Measurements from ENCODE around the gene RPS6KB1.
"Not testable (repeated sequence)": the region's sequence is repeated elsewhere in the genome, so short reads cannot be mapped to it uniquely, and the experiment has no call there.

RPS6KB1 gene

DNA sequence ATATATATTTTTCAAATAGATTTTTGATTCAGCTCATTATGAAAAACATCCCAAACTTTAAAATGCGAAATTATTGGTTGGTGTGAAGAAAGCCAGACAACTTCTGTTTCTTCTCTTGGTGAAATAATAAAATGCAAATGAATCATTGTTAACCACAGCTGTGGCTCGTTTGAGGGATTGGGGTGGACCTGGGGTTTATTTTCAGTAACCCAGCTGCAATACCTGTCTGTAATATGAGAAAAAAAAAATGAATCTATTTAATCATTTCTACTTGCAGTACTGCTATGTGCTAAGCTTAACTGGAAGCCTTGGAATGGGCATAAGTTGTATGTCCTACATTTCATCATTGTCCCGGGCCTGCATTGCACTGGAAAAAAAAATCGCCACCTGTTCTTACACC lies 54.4 kb downstream of the RPS6KB1 start:
- DNase-seq = not testable (repeated sequence)

DNA sequence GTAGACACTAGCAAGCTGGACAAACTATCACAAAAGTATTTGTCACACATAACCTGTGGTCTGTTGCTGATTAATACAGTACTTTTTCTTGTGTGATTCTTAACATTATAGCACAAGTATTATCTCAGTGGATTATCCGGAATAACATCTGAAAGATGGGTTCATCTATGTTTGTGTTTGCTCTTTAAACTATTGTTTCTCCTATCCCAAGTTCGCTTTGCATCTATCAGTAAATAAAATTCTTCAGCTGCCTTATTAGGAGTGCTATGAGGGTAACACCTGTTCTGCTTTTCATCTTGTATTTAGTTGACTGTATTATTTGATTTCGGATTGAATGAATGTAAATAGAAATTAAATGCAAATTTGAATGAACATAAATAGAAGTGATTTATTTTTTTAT lies 57.1 kb downstream of the RPS6KB1 start:
- DNase-seq = no peak

GRCh38 chr17:59954856-59955255 lies 61.9 kb downstream of the RPS6KB1 start:
- no peak for DNase-seq

DNA sequence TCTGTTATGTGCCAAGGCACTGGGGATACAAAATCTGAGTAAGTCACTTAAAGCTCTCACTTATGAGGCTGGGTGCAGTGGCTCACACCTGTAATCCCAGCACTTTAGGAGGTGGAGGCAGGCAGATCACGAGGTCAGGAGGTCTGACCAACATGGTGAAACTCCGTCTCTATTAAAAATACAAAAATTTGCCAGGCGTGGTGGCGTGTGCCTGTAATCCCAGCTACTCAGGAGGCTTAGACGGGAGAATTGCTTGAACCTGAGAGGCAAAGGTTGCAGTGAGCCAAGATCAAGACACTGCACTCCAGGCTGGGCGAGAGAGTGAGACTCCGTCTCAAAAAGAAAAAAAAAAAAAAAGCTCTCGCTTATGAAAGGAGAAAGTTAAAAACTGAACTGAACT lies 66.7 kb downstream of the RPS6KB1 start:
- not testable (repeated sequence) for DNase-seq

GRCh38 chr17:59962739-59963318 lies 69.9 kb downstream of the RPS6KB1 start:
- no peak for DNase-seq

DNA sequence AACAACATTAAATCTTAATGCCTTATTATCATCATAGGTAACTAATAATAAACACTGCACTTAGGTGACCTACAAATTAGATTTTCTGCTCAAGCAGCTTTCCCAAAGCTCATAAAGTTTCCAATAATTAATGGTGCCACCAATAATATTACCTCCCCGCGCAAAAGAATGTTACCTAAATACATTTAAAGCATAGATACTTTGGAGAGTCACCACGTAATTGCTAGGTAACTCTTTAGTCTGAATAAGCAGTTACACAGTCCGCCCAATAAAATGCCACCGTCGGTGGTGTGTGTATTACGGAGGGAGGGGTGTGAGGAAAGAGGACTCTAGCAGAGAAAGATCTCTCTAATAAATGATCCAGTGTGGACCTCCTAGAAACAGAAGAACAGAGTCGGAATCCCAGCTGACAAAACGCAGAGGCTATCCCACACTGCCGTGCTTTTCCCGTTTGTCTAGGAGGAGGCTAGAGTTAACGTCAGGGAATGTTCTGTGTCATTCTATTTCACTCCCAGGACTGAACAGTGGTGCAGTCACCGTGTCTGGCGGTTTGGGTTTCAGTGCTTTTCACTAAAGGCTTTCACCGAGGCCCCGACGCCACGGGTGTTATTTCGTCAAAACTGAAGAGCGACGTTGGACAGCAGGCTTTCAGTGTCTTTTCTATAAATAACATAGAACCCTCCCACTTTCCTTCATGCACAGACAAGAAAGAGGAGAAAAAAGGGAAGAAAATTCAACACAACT lies 71.0 kb downstream of the RPS6KB1 start:
- DNase-seq = no peak

DNA sequence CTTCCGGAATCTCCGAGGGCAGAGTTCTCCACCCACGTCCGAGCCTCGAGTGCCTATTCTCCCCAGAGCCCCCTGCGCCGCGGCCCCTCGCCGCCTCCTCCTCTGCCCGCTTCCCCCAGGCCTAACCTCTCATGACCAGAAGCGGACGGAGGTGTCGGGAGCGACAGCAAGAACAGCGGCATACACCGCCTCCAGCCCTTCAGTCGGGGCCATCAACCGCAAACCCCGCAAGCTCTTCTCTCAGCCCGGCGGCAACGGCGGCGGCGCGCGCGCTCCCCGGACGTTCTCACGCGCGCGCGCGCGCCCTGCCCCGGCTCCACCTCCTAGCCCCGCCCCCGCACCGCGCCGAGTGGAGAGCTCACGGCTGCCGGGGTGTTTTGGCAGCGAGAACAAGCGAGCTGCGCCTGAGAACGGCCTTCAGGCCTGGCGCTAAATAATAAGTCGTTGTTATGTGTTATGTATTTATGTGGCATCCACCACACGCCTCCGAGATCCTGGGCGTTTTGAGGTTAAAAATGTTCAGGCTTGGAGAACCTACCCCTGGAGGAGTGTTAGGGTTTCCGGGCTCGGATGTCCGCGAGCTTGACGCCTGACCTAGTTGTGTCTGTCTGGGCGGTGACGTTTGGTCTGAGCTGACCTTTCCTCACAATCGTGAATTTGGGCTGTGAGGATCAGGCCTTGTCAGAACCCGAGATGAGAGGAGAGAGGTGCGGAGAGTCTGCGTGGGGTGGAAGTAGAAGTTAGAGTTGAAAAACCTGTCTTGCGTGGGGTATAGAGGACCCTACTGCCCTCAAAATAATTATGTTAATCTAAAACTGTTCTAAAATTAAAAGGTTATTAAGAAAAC lies 71.8 kb downstream of the RPS6KB1 start, which contains the start of gene RNFT1:
RNFT1 (minus strand) TSS at position 259 of the 847 bp plus-strand sequence; CDS start at position 182, 77 bp downstream.
- DNase-seq = peak; percentile 79

DNA sequence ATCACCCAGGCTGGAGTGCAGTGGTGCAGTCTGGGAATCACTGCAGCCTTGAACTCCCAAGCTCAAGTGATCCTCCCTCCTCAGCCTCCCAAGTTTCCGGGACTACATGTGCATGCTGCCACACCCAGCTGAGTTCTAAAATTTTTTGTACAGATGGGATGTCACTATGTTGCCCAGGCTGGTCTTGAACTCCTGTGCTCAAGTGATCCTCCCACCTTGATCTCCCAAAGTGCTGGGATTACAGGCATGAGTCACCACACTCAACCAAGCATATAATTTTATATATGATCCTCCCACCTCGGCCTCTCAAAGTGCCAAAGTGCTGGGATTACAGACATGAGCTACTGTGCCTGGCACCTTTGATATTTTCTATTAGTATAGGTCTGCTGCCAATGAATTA lies 78.8 kb downstream of the RPS6KB1 start:
- not testable (repeated sequence) for DNase-seq

GRCh38 chr17:59972778-59973177 lies 79.9 kb downstream of the RPS6KB1 start:
- no peak for DNase-seq

DNA sequence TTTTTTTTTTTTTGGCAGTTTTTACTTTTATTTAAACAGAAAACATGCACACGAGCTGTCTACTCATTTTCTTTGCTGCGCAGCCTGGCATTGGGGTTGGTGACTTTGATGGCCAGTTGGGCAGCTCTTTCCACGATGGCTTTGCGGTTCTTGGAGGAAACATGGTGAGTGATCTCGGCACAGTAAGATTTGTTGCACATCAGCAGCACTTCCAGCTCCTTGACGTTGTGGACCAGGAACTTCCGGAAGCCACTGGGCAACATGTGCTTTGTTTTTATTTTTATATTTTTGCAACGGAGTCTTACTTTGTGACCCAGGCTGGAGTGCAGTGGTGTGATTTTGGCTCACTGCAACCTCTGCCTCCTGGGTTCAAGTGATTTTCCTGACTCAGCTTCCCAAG lies 80.6 kb downstream of the RPS6KB1 start:
- not testable (repeated sequence) for DNase-seq

GRCh38 chr17:59975166-59975565 lies 82.2 kb downstream of the RPS6KB1 start:
- DNase-seq = not testable (repeated sequence)

DNA sequence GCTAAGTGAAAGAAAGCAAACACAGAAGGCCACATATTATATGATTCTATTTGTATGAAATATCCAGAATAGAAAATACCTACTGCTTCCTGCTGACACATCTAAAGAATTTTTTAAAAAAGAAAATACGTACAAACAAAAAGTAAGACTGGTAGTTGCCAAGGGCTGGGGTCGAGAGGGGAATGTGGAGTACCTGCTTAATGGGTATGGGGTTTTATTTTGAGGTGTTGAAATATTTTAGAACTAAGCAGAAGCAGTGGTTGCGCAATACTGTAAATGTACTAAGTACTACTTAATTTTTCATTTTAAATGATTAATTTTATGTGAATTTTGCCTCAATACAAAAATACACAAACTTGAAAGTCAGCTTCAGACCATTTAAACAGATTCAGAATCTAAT lies 103.7 kb downstream of the RPS6KB1 start:
- not testable (repeated sequence) for DNase-seq

Measured in activated gamma-delta T cell (primary cell).